NCI-H446 treated with DMSO at 0.1 percent for 48 hours (cell line): Measurements from ENCODE around the gene LSM12.
A peak's percentile ranks its signal among the peaks of the same experiment; 100 is the strongest.
"Not testable (repeated sequence)": the region's sequence is repeated elsewhere in the genome, so short reads cannot be mapped to it uniquely, and the experiment has no call there.

Source experiments
- DNase-seq: peaks from one replicate; lab custom pipeline; 2025; lab: John Stamatoyannopoulos, UW

Gene LSM12

GRCh38 chr17:44066204-44066930, at the start of gene LSM12:
Gene LSM12, minus strand, starts transcription at chr17:44066671. Its CDS starts 84 bp downstream, at chr17:44066587.
- peak; percentile 77 for DNase-seq

DNA sequence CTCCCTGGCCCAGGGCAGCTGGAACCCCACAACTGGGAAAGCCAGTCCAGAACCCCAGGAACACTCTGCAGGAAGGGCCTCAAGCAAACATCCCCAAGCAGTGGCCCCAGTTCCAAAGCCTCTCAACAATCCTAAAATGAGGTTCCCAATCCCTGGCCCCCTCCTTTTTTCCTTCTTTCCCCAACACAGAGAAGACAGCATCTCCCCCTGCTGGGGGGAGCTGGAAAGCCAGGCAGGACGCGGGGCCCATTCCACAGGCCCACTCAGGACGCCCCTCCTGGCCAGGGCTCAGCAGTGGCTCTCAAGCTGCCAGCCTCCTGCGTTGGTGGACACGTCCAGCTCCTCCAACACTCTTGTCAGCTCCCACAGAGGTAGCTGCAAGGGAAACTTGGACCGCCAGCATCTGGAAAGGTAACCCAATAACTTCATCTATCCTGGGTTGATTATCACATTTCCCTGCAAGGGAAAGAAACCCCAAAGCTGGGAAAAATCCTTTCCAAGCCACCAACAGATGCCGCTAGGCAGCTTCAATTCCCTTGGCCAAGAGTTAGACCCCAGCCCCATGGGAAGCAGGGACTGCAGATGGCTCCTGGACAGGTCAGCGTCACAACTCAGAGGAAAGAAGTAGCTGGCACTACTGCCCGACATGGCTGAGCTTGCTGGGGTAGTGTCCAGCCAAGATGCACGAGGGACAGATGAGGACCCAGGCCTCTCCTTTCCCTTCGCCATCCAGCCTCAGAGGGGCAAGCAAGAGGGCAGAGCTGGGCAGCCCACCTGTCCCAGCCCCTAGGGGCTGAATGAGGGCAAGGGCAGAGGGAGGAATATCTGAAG, 49.3 kb upstream of the LSM12 start:
- no peak for DNase-seq

DNA sequence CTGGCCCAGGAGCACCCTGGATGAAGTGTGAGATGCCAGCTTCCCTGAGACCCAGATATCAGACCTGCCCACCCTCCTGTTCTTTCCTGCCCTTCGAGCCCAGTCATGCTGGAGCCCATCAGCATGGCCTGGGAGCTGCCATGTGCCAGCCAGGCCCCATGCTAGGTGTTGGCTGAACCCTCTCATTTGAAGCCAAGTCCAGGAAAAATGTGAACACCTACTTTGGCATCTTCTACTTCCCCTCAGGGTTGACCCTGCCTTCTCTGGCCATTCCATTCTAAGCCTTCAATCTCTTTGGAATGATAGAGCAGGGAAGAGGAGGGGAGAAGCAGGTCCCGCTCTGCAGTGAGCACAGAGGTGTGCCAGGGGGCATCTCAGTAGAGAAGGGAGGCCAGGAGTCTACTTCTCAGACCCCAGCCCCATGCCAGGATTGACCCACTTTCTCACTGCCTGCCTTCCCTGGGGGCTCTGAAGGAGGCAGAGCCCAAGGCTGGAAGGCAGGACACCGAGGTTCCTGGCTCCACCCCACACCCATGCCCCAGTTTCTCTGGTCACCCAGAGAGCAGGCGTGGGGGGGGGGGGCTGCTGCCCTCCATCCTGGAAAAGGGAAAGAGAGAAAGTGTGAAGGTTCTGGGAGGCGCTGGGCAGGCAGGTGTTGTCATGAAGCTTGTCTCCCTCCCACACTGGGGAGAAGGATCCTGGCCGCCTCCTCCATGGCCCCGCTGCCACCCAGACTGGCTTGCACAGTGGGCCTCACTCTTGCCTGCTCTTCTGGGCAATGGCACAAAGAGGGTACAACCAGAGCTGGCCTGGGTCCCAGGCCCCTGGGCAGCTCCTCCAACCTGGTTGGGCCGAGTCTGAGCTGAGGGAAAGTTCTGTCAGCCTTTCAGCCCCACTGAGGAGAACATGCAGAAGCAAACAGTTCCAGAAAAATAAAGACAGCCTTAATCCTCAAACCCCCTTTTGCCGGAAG, 47.7 kb upstream of the LSM12 start:
- no peak for DNase-seq

DNA sequence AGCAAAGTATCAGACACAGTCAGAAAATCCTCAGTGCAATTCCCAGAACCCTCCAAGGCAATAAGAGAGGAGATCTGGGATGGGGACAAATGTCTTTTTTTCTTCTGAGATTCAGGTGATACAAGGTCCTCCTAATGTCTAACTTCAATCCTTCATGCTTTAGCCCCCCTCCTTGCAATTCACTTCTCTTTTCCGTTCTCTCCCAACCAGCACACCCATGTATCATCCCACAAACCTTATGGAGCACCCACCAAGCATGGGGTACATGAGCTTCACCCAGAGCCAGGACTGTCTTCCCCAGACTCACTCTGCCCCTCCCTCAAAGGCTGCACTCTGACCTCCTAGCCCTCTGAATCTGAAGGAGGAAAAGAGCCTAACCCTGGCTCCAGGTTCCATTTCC, 46.9 kb upstream of the LSM12 start:
- no peak for DNase-seq

GRCh38 chr17:44112284-44113280, 46.1 kb upstream of the LSM12 start:
- DNase-seq: no peak

GRCh38 chr17:44111777-44112176, 45.3 kb upstream of the LSM12 start:
- DNase-seq: no peak

DNA sequence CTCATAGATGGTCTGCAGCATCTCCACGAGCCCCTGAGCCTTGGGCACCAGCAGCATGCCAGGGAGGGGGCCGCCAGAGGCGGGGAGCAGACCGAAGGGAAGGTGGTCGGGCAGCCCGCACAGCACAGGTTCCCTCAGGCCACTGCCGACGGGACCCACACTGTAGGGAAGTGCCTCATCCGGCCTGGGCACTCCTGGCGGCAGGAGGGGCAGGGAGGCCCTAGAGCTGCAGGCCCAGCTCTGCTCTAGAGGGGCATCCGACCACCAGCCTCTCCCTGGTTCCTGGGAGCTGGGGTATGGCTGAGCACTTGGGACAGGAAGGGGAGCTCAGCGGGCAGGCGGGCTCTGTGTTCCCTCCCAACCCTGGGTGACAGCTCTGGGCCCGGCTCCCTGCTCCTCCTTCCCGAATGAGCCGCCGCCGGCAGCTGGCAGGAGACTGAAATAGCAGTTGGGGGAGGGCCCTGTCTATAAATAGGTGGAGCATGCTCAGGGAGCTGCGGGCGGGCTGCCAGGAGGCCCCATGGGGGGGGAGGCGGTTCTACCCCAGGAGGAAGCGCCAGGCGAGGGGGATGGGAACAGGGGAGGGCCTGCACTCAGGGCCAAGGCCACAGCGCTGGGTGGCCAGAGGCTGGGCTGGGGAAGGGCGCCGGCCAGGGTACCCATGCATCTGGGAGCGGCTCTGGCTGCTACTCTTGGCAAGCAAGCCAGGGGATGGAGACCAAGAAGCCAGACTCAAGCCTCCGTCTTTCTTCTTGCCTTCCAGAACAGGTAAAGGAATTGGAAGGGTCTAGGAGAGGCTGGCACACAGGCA, 44.6 kb upstream of the LSM12 start:
- peak; percentile 79 for DNase-seq

GRCh38 chr17:44110011-44110686, 43.7 kb upstream of the LSM12 start:
- no peak for DNase-seq

- DNase-seq: no peak
Observed at GRCh38 chr17:44109312-44109630, 42.8 kb upstream of the LSM12 start.

GRCh38 chr17:44108440-44109311, 42.2 kb upstream of the LSM12 start:
- peak; percentile 48 for DNase-seq

- no peak for DNase-seq
Observed at GRCh38 chr17:44106801-44107200, 40.3 kb upstream of the LSM12 start.

DNA sequence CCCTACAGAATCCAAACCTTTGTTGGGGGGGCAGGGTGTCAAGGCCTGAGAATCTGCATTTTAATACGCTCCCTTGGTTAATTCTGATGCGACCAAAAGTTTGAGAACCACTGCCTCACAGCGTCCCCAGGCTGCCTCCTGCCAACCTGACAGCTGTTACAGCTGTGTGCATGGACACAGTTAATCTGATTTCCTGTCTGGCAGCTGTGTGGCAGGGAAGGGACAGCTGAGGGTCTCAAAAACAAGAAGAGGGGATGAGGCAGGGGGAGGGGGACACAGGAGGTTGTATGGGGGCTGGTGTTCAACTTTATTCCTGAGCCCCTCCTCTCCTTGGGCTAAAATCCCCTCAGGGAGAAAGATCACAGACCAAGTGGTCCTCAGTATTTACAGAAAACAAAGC, 39.5 kb upstream of the LSM12 start:
- DNase-seq: no peak

DNA sequence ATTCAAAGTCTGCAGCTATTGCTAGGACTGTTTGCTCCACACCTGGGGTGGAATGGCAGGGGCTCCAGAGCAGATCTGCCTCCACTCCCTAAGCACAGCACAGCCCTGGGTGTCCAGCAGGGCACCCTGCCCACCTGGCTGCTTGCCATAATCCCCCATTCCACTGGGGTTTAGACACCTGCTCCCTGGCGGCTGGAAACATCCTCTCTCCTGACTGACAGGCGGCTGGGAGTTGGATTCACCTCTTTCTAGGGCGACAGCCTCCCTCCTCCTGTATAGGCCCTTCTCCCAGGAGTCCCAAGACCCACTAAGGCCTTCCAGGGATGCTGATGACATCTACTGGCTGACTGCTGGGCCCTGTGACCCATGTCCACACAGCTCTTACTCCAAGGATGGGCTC, 39.0 kb upstream of the LSM12 start:
- no peak for DNase-seq

GRCh38 chr17:44102849-44103622, 36.6 kb upstream of the LSM12 start:
- no peak for DNase-seq

GRCh38 chr17:44101858-44102257, 35.4 kb upstream of the LSM12 start:
- DNase-seq: not testable (repeated sequence)

DNA sequence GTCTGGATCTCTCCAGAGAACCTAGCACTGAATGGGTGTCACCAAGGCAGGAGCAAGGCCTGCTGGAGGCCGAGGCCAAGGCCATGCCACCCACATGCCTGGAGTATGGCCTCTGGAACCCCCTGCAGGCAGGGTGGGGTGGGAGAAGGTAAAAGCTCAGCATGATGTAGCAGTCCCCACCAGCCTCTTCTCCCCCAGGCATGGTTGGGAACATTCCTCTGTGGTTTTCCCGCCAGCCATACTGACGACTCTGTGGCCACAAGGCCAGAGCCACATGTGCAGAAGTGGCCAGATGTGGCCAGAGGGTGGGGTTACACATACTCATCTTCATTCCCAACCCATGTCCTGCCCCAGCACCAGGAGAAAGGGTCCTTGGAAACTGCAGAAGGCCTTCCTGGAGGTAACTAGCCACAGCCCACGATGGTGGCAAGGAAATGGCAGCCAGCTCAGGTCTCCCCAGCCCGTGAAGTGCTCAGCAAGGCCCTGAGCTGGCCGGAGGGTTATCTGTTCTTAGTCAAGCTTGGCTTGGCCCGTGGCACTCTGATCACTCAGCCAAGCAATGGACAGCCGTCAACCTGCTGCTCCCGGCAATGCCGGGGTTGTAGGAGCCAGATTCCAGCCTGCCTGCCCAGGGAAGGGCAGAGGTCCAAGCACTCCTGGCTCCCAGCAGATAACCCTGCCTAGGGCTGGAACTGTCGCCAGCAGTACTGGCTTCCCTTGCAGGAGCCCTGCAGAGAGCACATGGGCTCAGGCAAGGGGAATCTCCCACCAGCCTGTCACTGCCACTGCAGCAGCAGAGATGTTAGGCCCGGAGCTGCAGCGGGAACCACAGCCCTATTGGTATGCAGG, 30.9 kb upstream of the LSM12 start:
- peak; percentile 17 for DNase-seq
